Spinal cord (tissue), 10 donors: ENCODE measurements around the gene TRIM66. TPM values are rescaled to one million over a fixed set of nuclear protein-coding genes. Genes with fewer than 3 reads are reported as not detected.

Experiments
- DNase-seq, 6 donors: peaks; one replicate each; pipeline versions ENCODE4 v3.0.0 to v3.0.0-alpha.2; 2013 to 2015; ENCODE audit warnings: low spot score in 6 of 6, low read depth in 4 of 6
- H3K27ac ChIP-seq: one replicate; pipeline ENCODE4 v1.5.1; 2013; ENCODE audit warnings: low read depth, low read length, control low read depth
- H3K27me3 ChIP-seq: one replicate; pipeline ENCODE4 v1.6.1; 2013; ENCODE audit warnings: low read length; ENCODE audit not compliant: control insufficient read depth, insufficient read depth
- H3K36me3 ChIP-seq: one replicate; pipeline ENCODE4 v1.6.1; 2013; ENCODE audit warnings: low read length; ENCODE audit not compliant: control insufficient read depth, insufficient read depth
- H3K4me1 ChIP-seq: one replicate; pipeline ENCODE4 v1.6.1; 2013; ENCODE audit warnings: low read length; ENCODE audit not compliant: control insufficient read depth, insufficient read depth
- H3K4me3 ChIP-seq: one replicate; pipeline ENCODE4 v1.5.1; 2013; ENCODE audit warnings: low read depth, low read length, control low read depth
- H3K9me3 ChIP-seq: one replicate; pipeline ENCODE4 v1.6.1; 2013; ENCODE audit warnings: low read length; ENCODE audit not compliant: control insufficient read depth, insufficient read depth
- WGBS: methylation state at CpG from one replicate; pipeline ENCODE4 v1.1.5; 2013; ENCODE audit warnings: missing lambda C conversion rate; ENCODE audit not compliant: insufficient coverage; 5-methylcytosine and 5-hydroxymethylcytosine counted together
- polyA plus RNA-seq, 2 donors: library from polyadenylated mRNA; unstranded; fragments of 120-200 nt; gene quantifications; one replicate each; pipeline ENCODE4 v1.2.1, GENCODE V29; 2013; ENCODE audit not compliant: insufficient read length in 2 of 2
- total RNA-seq, 2 donors: library from RNA; depleted of rRNA in 1 of 2; stranded (reverse); fragments of 120-200 nt in 1 of 2; fragments of >200 nt in 1 of 2; gene quantifications; one replicate each; pipeline versions ENCODE4 v1.2.3 to v1.2.4, GENCODE V29; 2013 to 2014
- donor health status: healthy.

Gene TRIM66
- total and polyA plus RNA-seq, 4 donors, result 4.8 to 8.5 (median 7.5) TPM

GRCh38 chr11:8705146-8705545 lies 22.7 kb upstream of the TRIM66 start:
- H3K27me3 ChIP-seq, result no peaks in the 10 kb centered on the region
- no peak for DNase-seq
- 90% methylated on average over 5 of the region's 5 CpGs for WGBS
- no peak overlapping the region for H3K4me3 ChIP-seq
- H3K36me3 ChIP-seq, result peaks cover 72% of the 10 kb centered on the region
- H3K4me1 ChIP-seq, result peaks cover 39% of the 10 kb centered on the region
- H3K27ac ChIP-seq, result no peak overlapping the region
- no peaks in the 10 kb centered on the region for H3K9me3 ChIP-seq

DNA sequence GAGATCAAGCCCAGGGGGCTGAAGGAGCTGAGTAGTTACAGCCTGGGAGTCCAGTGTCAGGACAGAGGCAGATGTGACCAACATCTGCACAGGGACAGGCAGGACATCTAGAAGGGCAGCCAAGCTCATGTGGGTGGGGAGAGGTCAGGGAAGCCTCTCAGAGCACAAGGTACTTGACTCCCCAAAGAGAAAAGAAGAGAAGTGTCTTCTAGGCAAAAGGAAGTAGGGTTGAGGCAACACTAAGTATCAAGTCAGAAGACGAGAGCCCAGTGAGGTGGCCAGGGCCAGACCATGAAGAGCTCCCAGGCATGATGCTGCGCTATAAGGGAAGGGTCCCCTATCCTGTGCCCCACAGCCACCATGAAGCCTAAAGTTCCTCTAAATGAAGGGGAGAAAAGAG lies 21.7 kb upstream of the TRIM66 start:
- no peak overlapping the region for H3K27ac ChIP-seq
- 100% methylated on average over 2 of the region's 2 CpGs for WGBS
- H3K27me3 ChIP-seq, result no peaks in the 10 kb centered on the region

DNA sequence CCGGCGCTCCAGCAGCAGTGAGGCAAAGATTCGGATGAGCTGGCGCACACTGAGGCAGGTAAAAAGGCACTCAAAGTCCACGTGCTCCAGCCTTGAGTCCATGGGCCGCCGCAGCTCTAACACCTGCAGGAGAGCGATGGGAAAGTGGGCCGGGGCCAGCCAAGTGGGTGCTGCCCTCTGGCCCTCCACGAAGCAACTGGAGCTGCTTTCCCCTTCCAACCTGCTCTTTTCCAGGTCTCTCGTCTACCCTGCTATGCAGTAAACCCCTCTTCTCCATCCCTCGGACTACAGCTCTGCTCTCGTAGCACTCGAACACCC lies 20.1 kb upstream of the TRIM66 start:
- Histone ChIP-seq H3K27me3 (no peaks in the 10 kb centered on the region), H3K27ac (no peak overlapping the region), H3K4me1 (peaks cover 29% of the 10 kb centered on the region), H3K9me3 (no peaks in the 10 kb centered on the region), H3K36me3 (peaks cover 84% of the 10 kb centered on the region), H3K4me3 (no peak overlapping the region)
- 91% methylated on average over 12 of the region's 14 CpGs for WGBS
- no peak for DNase-seq

More for the DNA sequence above, 21.7 kb upstream of the TRIM66 start:
- DNase-seq, result no peak
- Histone ChIP-seq H3K36me3 (peaks cover 76% of the 10 kb centered on the region), H3K4me3 (no peak overlapping the region), H3K4me1 (peaks cover 45% of the 10 kb centered on the region), H3K9me3 (no peaks in the 10 kb centered on the region)

DNA sequence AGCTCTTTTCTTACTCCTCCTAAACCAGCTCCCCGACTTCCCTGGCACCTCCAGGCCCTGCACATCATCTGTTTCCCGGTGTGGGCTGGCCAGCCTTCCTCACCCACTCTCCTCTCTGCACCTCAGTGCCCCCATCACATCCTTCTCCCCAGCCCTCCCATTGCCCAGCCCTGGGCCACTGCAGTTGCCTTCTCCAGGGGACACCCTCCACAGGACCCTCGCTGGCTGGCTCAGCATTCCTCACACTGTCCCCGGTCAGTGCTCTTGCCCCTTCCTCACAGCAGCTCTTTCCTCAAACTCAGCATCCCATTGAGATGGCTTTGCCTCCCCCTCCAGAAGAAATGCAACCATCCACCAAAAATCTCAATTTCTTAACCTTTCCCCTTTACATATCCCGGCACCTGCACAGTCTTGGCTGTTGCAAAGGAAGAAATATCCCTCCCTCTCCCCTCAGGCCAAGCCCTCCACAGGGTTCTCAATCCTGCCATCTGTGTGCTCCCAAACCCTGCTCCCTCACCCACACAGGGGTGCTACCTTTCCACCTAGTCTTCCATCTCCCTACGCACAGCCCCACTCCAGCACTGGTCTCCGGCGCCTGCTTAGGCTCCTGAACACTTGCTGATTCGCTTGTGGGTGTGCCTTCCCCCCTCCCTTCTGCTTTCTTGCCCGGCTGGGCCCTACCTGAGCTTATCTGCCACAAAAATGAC lies 19.6 kb upstream of the TRIM66 start:
- H3K27ac ChIP-seq, result no peak overlapping the region
- WGBS, result 94% methylated on average over 10 of the region's 10 CpGs
- no peaks in the 10 kb centered on the region for H3K27me3 ChIP-seq
- no peaks in the 10 kb centered on the region for H3K9me3 ChIP-seq
- no peak for DNase-seq
- H3K4me3 ChIP-seq, result no peak overlapping the region
- peaks cover 84% of the 10 kb centered on the region for H3K36me3 ChIP-seq
- H3K4me1 ChIP-seq, result peaks cover 24% of the 10 kb centered on the region

GRCh38 chr11:8699903-8700302 lies 17.4 kb upstream of the TRIM66 start:
- H3K9me3 ChIP-seq, result no peaks in the 10 kb centered on the region
- H3K27me3 ChIP-seq, result no peaks in the 10 kb centered on the region
- peak in 1 of 6 donors; percentile 33 for DNase-seq
- H3K4me1 ChIP-seq, result peaks cover 19% of the 10 kb centered on the region
- peak overlapping the region; percentile 11 for H3K27ac ChIP-seq
- WGBS, result 22% methylated on average over 3 of the region's 3 CpGs
- peaks cover 81% of the 10 kb centered on the region for H3K36me3 ChIP-seq
- no peak overlapping the region for H3K4me3 ChIP-seq

GRCh38 chr11:8698917-8699441 lies 16.5 kb upstream of the TRIM66 start:
- peaks cover 19% of the 10 kb centered on the region for H3K4me1 ChIP-seq
- 70% methylated on average over 5 of the region's 11 CpGs for WGBS
- H3K36me3 ChIP-seq, result peaks cover 85% of the 10 kb centered on the region
- H3K4me3 ChIP-seq, result no peak overlapping the region
- no peaks in the 10 kb centered on the region for H3K27me3 ChIP-seq
- no peaks in the 10 kb centered on the region for H3K9me3 ChIP-seq
- DNase-seq, result no peak
- no peak overlapping the region for H3K27ac ChIP-seq

DNA sequence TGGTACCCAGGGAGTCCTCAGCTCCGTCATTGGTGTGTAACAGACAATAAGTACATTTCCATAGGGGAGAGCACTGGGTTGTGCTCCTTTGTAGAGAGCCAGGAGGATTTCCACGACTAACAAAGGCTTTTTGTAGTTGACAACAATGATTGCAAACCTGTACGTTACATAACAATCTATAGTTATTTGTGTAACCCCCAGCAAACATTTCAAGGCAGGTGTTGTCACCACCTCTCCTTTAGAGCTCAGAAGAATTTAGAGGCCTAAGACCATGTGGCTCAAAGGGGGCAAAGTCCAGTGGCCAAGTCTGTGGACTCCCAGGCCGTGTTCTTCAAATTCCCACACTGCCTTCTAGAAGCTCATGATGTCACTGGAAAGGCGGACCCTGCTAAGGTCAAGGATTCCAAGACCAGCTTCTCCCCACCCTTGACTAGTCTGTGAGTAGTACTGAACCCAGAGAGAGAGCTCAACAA lies 15.9 kb upstream of the TRIM66 start:
- Histone ChIP-seq H3K27ac (no peak overlapping the region), H3K4me1 (peaks cover 19% of the 10 kb centered on the region), H3K36me3 (peaks cover 85% of the 10 kb centered on the region), H3K9me3 (no peaks in the 10 kb centered on the region), H3K4me3 (no peak overlapping the region), H3K27me3 (no peaks in the 10 kb centered on the region)
- no peak for DNase-seq
- 72% methylated on average over 3 of the region's 5 CpGs for WGBS

- no peaks in the 10 kb centered on the region for H3K9me3 ChIP-seq
- DNase-seq, result no peak
- 100% methylated on average over 1 of the region's 3 CpGs for WGBS
- peaks cover 19% of the 10 kb centered on the region for H3K4me1 ChIP-seq
- no peak overlapping the region for H3K4me3 ChIP-seq
- H3K27ac ChIP-seq, result no peak overlapping the region
- no peaks in the 10 kb centered on the region for H3K27me3 ChIP-seq
- peaks cover 84% of the 10 kb centered on the region for H3K36me3 ChIP-seq
These were observed 14.6 kb upstream of the TRIM66 start for GRCh38 chr11:8697054-8697453.

DNA sequence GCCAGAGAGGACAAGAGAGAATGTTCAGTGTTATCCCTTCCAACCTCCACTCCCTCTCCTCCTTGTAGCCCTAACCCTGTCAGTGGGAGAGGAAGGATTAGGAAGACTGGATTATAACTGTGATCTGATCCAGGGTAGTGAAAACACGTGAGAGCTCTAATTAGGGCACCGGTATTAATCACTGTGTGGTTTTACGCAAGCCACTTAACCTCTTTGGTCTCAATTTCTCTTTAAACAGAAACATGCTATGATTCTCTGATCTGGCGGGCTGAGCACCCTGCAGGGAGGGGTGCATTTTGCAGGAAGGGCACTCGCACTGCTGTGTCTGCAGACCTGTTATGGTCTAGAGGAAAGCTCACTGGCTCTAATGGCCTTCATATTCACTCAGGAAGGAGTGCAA lies 11.7 kb upstream of the TRIM66 start:
- no peaks in the 10 kb centered on the region for H3K4me1 ChIP-seq
- H3K27ac ChIP-seq, result no peak overlapping the region
- WGBS, result 92% methylated on average over 2 of the region's 5 CpGs
- DNase-seq, result no peak
- no peaks in the 10 kb centered on the region for H3K9me3 ChIP-seq
- H3K27me3 ChIP-seq, result no peaks in the 10 kb centered on the region
- no peak overlapping the region for H3K4me3 ChIP-seq
- peaks cover 71% of the 10 kb centered on the region for H3K36me3 ChIP-seq

- H3K27ac ChIP-seq, result no peak overlapping the region
- no peaks in the 10 kb centered on the region for H3K9me3 ChIP-seq
- H3K4me3 ChIP-seq, result no peak overlapping the region
- no peaks in the 10 kb centered on the region for H3K4me1 ChIP-seq
- 94% methylated on average over 4 of the region's 7 CpGs for WGBS
- no peak for DNase-seq
- H3K36me3 ChIP-seq, result peaks cover 66% of the 10 kb centered on the region
- H3K27me3 ChIP-seq, result no peaks in the 10 kb centered on the region
These were observed 11.1 kb upstream of the TRIM66 start for GRCh38 chr11:8693555-8693954.
